Astrocyte of the spinal cord (primary cell): Measurements from ENCODE around the gene GPR61.
A peak's percentile ranks its signal among the peaks of the same experiment; 100 is the strongest.

Experiments used
- DNase-seq: peaks from one replicate; pipeline ENCODE4 v3.0.0; 2011; ENCODE audit warnings: low read depth, low spot score
- H3K4me3 ChIP-seq: 2 replicates; pipeline ENCODE4 v1.5.1; 2011; ENCODE audit warnings: low read depth, mild to moderate bottlenecking, low read length, moderate library complexity
- in situ Hi-C: cut with HindIII; loops from 2 replicates; pipeline ENCODE4 v1.10.0; 2017; ENCODE audit warnings: low sequenced_read_pairs
- TF ChIP-seq, protein P1 (sequence below): IDR thresholded peaks from 2 replicates; pipeline ENCODE4 v1.5.1; 2012; ENCODE audit warnings: low read depth, mild to moderate bottlenecking, low read length, inconsistent platforms

Gene GPR61

DNA sequence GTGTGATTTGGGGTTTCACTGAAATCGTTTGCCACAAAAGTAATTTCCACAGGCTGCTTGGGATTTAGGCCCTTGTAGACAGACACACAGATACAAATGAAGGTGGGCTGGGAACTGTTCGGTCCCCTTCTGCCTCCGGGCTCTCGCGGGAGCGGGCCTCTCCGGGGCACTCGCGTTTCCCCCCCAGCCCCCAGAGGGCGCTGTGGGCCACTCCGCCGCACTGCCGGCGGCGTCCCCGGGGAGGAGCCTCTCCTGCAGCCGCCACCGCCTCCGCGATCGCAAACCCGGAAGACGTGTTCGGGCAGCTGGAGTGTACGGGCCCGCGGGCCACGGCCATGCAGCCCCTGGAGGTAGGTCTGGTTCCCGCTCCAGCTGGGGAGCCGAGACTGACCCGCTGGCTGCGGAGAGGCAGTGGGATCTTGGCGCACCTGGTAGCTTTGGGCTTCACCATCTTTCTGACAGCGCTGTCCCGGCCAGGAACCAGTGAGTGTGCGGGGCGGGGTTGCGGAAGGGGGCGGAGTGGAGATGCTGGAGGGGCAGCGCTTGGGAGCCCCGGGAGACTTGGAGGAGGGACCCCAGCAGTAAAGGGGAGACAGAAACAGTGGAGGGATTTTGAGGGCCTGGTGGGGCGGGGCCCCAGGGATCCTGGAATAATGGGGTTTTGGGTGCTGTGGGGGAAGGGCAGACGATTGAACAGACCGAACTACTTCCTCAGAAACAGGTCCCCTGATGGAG is 45.7 kb upstream of the GPR61 start, which contains the start of gene CYB561D1:
TSS of gene CYB561D1 (plus strand) at position 290 of the 735 bp plus-strand sequence. CDS start at position 336, 46 bp downstream.
- in situ Hi-C loops: no loop called here
- peak within 1 kb of the TSS; percentile 83 for H3K4me3 ChIP-seq
- TF ChIP-seq, protein P1, sequence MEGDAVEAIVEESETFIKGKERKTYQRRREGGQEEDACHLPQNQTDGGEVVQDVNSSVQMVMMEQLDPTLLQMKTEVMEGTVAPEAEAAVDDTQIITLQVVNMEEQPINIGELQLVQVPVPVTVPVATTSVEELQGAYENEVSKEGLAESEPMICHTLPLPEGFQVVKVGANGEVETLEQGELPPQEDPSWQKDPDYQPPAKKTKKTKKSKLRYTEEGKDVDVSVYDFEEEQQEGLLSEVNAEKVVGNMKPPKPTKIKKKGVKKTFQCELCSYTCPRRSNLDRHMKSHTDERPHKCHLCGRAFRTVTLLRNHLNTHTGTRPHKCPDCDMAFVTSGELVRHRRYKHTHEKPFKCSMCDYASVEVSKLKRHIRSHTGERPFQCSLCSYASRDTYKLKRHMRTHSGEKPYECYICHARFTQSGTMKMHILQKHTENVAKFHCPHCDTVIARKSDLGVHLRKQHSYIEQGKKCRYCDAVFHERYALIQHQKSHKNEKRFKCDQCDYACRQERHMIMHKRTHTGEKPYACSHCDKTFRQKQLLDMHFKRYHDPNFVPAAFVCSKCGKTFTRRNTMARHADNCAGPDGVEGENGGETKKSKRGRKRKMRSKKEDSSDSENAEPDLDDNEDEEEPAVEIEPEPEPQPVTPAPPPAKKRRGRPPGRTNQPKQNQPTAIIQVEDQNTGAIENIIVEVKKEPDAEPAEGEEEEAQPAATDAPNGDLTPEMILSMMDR: peak; percentile 88
- peak; percentile 84 for DNase-seq

DNA sequence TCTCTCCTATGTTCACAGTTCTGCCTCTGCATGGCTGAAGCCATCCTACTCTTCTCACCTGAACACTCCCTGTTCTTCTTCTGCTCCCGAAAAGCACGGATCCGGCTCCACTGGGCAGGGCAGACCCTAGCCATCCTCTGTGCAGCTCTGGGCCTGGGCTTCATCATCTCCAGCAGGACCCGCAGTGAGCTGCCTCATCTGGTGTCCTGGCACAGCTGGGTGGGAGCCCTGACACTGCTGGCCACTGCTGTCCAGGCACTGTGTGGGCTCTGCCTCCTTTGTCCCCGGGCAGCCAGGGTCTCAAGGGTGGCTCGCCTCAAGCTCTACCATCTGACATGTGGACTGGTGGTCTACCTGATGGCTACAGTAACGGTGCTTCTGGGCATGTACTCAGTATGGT is 43.9 kb upstream of the GPR61 start:
- TF ChIP-seq, protein P1: no peak
- in situ Hi-C loops: no loop called here
- H3K4me3 ChIP-seq: no peak overlapping the region
- no peak for DNase-seq

DNA sequence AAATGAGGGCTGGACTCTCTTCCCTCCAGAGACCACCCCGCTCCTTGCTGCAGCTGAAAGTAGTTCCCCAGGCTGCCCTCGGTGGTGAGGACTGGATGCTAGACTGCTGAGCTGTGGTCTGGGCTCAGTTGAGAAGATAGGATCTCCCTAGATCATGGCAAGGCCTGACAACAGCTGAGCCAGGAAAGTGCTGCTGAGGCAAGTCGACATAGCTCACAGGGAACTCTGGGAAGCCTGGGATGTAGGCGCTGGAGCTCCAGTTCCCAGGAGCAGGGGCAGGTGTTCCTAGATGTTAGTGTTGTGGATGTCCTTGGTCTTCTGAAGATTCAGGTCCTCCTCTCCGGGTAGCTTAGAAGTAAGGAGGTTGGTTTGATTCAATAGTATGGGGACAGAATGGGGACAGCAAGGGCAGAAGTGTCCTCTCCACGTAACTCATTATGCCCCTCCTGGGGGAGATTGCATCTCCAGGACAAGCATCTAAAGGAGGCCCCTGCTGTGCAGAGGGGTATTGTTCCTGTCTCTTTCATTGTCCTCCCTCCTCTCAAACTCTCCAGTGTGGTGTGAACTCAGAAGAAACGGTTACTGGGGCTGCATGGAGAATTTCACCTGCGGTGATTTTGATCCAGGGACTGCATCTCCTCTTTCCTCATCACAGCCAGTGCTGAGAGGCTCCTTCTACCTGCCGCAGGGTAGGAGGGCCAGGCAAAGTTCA is 42.1 kb upstream of the GPR61 start:
- in situ Hi-C loops: no loop called here
- H3K4me3 ChIP-seq: no peak overlapping the region
- TF ChIP-seq, protein P1: no peak
- DNase-seq: no peak

DNA sequence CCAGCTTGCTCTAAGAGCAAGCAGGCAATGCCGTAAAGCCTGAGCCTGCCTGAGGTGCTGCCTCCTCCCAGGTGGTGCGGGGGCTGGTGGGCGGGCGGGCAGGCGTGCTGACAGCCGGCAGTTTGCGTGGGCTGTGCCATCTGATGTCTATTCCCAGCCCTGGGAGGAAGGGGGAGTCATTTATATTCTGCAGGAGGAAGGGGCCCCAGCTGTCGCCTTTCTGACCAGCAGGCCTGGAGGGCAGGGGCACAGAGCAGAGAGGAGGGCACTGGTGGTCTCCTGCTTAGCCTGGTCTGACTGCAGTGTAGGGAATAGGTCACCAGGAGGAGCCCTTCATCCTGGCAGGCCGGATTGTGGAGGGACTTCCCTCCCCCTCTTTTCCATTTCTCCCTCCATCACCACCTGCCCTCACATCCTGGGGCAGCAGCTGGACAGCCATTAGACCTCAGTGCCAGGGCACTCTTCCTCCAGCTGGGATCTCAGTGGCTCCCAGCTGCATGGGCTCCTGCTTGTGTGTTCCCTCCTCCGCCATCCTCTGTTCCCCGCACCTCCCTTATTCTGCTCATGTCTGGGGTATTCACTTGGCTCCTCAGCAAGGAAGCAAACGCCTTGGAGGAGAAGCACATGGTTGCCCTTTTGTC is 41.4 kb upstream of the GPR61 start:
- TF ChIP-seq, protein P1: peak; percentile 75
- H3K4me3 ChIP-seq: no peak overlapping the region
- in situ Hi-C loops: no loop called here
- peak; percentile 19 for DNase-seq

DNA sequence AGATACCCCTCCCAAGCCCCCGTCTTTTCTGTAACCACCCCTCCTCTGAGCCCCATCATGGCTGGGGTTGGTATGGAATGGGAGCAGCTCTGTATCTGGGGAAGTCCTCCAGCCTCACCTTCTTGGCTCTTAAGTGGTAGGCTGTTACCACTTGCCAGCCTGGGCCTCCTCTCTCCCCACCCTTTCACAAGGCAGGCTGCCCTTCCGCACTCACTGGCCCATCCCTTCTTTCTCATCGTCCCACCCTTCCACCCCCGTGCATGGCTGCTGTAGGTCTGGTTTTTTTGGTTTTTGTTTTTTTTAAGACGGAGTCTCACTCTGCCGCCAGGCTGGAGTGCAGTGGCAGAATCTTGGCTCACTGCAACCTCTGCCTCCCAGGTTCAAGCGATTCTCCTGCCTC is 40.6 kb upstream of the GPR61 start:
- in situ Hi-C loops: no loop called here
- TF ChIP-seq, protein P1: no peak
- no peak for DNase-seq
- no peak overlapping the region for H3K4me3 ChIP-seq

DNA sequence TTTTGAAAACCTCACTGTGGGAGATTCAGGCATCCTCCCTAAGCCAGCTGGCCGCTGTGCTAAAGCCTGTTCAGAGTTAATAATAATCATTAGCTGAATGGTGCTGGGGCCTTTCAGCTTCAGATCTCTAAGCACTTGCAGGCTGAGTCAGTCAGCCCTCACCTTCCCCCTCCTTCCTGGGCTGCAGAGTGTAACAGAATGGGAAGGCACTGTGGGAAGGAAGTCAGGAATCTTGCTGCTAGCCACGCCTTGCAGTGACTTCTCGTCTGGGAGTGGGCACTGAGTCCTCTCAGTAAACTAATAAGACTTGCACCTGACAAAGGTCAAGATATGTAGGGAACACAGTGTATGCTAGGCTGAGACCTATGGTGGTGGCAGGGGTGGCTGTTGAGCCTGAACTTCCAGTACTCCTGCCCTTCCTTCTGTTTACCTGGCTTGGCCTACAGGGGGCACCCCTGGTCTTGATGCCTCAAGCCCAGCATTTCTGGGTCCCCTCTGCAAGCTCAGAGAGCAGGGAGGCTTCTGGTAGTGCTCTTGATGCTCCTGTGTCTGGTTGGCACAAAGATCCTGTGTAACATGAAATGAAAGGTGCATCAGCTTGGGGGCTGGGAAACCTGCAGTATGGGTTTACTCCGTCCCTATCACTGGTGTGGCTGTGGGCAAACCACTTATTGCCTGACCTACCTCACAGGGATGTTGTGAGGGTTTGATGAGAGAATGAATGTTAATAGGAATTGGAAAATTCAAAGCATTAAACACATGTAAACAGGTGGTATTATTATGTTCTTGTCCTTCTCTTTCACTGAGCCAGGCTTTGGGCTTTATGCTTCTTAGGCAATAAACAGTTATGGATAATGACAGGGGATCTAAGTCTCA is 39.8 kb upstream of the GPR61 start:
- peak; percentile 52 for DNase-seq
- in situ Hi-C loops: no loop called here
- H3K4me3 ChIP-seq: no peak overlapping the region
- TF ChIP-seq, protein P1: peak; percentile 55
